ENCODE measurements around the gene SYNPO. TPM values are rescaled to one million over a fixed set of nuclear protein-coding genes. Genes with fewer than 3 reads are reported as not detected.

The SYNPO gene
- total and polyA plus RNA-seq, 2 donors from 2014 or later, result 46.3 to 87.6 TPM

- intact Hi-C loops (cut with DNase I), result no loop called here
- DNase-seq (peak in 1 of 5 donors; percentile 15), FAIRE-seq (no peak)
- H3K9me3 ChIP-seq (ENCODE audit: control insufficient read depth in 2 of 3, insufficient read depth in 1 of 3, low read length in 3 of 3), result no peaks in the 10 kb centered on the region
- no peaks in the 10 kb centered on the region for H3K27me3 ChIP-seq (ENCODE audit: control insufficient read depth, insufficient read depth, low read length)
- H3K9ac ChIP-seq (ENCODE audit: low read length in 3 of 3), result no peak overlapping the region
- H3K36me3 ChIP-seq (ENCODE audit: control insufficient read depth in 2 of 3, insufficient read depth in 3 of 3, low read length in 3 of 3), result no peaks in the 10 kb centered on the region
- no peak overlapping the region for H3K4me3 ChIP-seq (ENCODE audit: low read length in 3 of 3)
- peaks cover 0 to 21% (median 5%) of the 10 kb centered on the region in 3 donors for H3K4me1 ChIP-seq (ENCODE audit: control insufficient read depth in 2 of 3, insufficient read depth in 2 of 3, low read depth in 1 of 3, low read length in 3 of 3)
- no peak overlapping the region for H3K27ac ChIP-seq (ENCODE audit: low read depth in 2 of 2, low read length in 2 of 2)
- no peak for TF ChIP-seq CTCF (IDR thresholded peaks at IDR 0.05; ENCODE audit: borderline replicate concordance, extremely low read depth, insufficient read depth)
Measured at GRCh38 chr5:150607991-150608390, 32.5 kb upstream of the SYNPO start.

DNA sequence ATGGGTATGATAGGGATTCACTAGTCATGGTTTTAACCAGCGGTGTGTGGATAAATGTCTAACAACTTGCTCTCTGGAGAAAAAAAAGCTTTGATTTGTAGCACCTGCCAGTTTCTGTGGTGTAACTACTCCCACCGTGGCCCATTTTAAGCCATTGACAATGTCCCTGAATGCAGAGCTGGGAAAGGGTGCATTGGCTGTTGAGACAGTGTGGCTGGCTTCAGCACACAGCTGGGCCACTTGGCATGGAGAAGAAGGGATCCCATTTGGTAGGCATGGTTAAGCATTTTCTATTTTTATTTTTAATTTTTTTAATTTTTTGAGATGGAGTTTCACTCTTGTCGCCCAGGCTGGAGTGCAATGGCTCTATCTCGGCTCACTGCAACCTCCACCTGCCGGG lies 31.5 kb upstream of the SYNPO start:
- no peak for FAIRE-seq
- H3K27ac ChIP-seq (ENCODE audit: low read depth in 2 of 2, low read length in 2 of 2), result no peak overlapping the region
- H3K4me1 ChIP-seq (ENCODE audit: control insufficient read depth in 2 of 3, insufficient read depth in 2 of 3, low read depth in 1 of 3, low read length in 3 of 3), result peaks cover 0 to 31% (median 12%) of the 10 kb centered on the region in 3 donors
- H3K9ac ChIP-seq (ENCODE audit: low read length in 3 of 3), result no peak overlapping the region
- H3K4me3 ChIP-seq (ENCODE audit: low read length in 3 of 3), result no peak overlapping the region
- no peaks in the 10 kb centered on the region for H3K36me3 ChIP-seq (ENCODE audit: control insufficient read depth in 2 of 3, insufficient read depth in 3 of 3, low read length in 3 of 3)
- intact Hi-C loops (cut with DNase I), result no loop called here
- TF ChIP-seq CTCF (IDR thresholded peaks at IDR 0.05; ENCODE audit: borderline replicate concordance, extremely low read depth, insufficient read depth), result no peak
- no peaks in the 10 kb centered on the region for H3K9me3 ChIP-seq (ENCODE audit: control insufficient read depth in 2 of 3, insufficient read depth in 1 of 3, low read length in 3 of 3)
- H3K27me3 ChIP-seq (ENCODE audit: control insufficient read depth, insufficient read depth, low read length), result no peaks in the 10 kb centered on the region
- peak in 1 of 5 donors; percentile 3 for DNase-seq

DNA sequence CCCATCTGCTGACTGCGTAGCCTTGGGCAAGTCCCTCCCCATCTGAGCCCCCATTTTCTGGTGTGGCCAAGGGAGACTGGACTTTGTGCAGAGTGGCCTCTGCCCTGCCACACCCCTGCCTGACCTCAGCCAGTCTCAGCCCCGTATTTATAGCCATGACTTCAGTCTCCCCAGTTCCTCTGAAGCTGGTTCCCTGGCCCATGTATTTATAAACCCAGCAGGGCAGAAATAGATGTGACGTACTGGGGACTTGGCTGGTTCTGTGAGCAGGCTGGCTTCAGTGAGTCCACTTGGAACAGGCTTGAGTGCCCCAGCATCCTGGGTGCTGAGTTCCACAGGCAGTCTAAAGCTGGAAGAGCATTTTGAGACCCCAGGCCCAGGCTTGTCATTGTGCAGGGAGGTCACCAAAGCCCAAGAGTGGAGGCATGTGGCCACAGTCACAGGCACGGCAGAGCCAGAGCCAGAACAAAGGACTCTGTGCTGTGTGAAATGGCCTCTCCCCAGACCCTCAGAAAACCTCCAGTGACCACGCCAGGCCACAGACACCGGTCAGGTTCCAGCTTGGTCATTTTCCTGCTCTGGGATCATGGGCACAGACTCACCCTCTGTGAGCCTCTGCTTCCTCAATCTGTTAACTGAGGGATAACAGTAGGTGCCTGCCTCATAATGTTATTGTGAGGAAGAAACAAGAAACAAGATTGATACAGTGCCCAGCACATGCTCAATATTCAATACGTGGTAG lies 30.4 kb upstream of the SYNPO start:
- no peak for TF ChIP-seq CTCF (IDR thresholded peaks at IDR 0.05; ENCODE audit: borderline replicate concordance, extremely low read depth, insufficient read depth)
- peaks cover 0 to 41% (median 20%) of the 10 kb centered on the region in 3 donors for H3K4me1 ChIP-seq (ENCODE audit: control insufficient read depth in 2 of 3, insufficient read depth in 2 of 3, low read depth in 1 of 3, low read length in 3 of 3)
- intact Hi-C loops (cut with DNase I), result no loop called here
- H3K36me3 ChIP-seq (ENCODE audit: control insufficient read depth in 2 of 3, insufficient read depth in 3 of 3, low read length in 3 of 3), result no peaks in the 10 kb centered on the region
- no peaks in the 10 kb centered on the region for H3K27me3 ChIP-seq (ENCODE audit: control insufficient read depth, insufficient read depth, low read length)
- FAIRE-seq (no peak), DNase-seq (peak in 1 of 5 donors; percentile 41)
- H3K9ac ChIP-seq (ENCODE audit: low read length in 3 of 3), result no peak overlapping the region
- no peaks in the 10 kb centered on the region for H3K9me3 ChIP-seq (ENCODE audit: control insufficient read depth in 2 of 3, insufficient read depth in 1 of 3, low read length in 3 of 3)
- H3K4me3 ChIP-seq (ENCODE audit: low read length in 3 of 3), result no peak overlapping the region
- H3K27ac ChIP-seq (ENCODE audit: low read depth in 2 of 2, low read length in 2 of 2), result peak overlapping the region in 1 of 2 donors; percentile 75
